22Rv1 (cell line): Measurements from ENCODE around the gene MT2A.

ENCODE experiments used
- H3K27ac ChIP-seq: fragments of 450-650 bp; 2 replicates; pipeline ENCODE4 v1.5.1; 2017
- ZFX ChIP-seq: fragments of 450-650 bp; IDR thresholded peaks from 2 replicates; pipeline ENCODE4 v1.6.1; 2017; ENCODE audit warnings: antibody characterized with exemption, borderline replicate concordance
- TF ChIP-seq, protein P1 (sequence below): fragments of 450-650 bp; IDR thresholded peaks from 2 replicates; pipeline ENCODE4 v1.5.1; 2017; ENCODE audit warnings: mild to moderate bottlenecking

MT2A gene

DNA sequence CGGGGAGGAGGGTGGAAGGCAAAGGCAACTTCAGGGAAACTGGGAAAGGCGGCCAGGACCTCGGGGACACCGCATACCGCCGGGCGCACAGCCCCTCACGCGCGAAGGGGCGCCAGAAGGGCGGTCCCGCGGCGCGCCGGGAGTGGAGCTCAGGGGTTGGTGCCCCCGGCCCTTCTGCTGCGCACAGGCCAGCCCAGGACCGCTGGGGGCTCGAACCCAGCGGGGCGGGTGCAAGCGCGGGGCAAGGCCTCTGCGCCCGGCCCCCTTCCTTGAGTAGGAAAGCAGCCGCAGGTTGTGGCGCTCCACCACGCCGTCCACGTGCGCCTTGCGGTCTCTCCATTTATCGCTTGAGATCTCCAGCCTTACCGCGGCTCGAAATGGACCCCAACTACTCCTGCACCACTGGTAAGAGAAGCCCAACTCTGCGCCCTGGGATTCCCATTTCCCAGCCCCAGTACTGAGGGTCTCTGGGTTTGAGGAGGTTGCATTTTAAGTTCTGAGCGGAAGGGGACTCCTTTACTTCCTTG, 27.1 kb downstream of the MT2A start:
- no peak overlapping the region for H3K27ac ChIP-seq
- TF ChIP-seq, protein P1, sequence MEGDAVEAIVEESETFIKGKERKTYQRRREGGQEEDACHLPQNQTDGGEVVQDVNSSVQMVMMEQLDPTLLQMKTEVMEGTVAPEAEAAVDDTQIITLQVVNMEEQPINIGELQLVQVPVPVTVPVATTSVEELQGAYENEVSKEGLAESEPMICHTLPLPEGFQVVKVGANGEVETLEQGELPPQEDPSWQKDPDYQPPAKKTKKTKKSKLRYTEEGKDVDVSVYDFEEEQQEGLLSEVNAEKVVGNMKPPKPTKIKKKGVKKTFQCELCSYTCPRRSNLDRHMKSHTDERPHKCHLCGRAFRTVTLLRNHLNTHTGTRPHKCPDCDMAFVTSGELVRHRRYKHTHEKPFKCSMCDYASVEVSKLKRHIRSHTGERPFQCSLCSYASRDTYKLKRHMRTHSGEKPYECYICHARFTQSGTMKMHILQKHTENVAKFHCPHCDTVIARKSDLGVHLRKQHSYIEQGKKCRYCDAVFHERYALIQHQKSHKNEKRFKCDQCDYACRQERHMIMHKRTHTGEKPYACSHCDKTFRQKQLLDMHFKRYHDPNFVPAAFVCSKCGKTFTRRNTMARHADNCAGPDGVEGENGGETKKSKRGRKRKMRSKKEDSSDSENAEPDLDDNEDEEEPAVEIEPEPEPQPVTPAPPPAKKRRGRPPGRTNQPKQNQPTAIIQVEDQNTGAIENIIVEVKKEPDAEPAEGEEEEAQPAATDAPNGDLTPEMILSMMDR, result no peak
- TF ChIP-seq ZFX, result no peak

DNA sequence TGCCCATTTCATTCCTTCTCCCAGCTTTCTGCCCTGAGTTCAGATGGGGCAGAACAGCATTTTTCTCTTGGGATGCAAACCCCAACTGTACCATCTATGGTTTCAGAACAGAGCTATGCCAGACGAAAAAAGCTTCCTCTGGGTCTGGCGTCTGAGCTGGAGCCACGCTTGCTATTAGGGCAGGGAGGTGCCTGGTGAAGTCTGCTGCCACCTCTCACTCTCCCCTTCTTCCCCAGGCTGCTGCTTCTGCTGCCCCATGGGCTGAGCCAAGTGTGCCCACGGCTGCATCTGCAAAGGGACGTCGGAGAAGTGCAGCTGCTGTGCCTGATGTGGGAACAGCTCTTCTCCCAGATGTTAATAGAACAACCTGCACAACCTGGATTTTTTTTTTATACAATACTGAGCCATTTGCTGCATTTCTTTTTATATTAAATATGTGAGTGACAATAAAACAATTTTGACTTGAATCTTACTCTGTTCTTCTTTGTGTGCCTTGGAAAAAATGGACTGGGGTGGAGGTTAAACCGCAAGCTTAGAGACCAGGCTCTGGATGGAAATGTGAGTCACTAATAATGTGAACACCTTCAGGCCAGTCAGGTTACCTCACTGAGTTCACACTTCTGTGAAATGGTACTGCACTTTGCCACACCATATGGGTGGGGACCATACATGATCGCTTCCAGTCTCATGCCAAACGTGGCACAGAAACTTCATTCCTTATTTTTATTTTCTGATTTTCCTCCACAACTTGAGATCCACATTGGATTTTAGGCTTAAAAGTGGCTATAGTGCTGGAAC, 28.4 kb downstream of the MT2A start:
- H3K27ac ChIP-seq, result no peak overlapping the region
- TF ChIP-seq, protein P1, result no peak
- TF ChIP-seq ZFX, result no peak

- H3K27ac ChIP-seq, result no peak within 1 kb of the TSS
- TF ChIP-seq ZFX, result no peak
- TF ChIP-seq, protein P1, result no peak
These were observed 29.7 kb downstream of the MT2A start, which contains the start of gene MT1A for GRCh38 chr16:56637814-56638750. TSS of gene MT1A (plus strand) at chr16:56638666. CDS start at chr16:56638739, 73 bp downstream.

GRCh38 chr16:56639045-56639444, 30.7 kb downstream of the MT2A start:
- TF ChIP-seq ZFX, result no peak
- TF ChIP-seq, protein P1, result no peak
- no peak overlapping the region for H3K27ac ChIP-seq

DNA sequence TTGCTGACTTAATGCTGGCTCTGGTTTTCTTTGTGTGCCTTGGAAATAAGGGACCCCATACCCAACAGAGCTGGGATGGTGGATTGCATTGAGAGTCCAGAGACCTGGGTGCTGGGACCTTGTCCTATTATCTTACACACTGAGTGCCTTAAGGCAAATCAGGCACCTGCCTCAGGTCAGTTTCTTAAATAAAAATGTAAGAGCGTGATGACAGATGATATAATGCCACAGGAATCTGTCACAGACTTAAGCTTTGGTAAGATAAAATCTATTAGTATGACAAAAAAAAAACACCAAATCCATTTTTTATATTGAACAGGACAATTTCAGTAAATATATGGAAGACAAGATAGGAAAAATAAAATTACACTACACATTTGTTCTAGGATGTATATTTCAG, 31.7 kb downstream of the MT2A start:
- H3K27ac ChIP-seq, result no peak overlapping the region
- TF ChIP-seq, protein P1, result no peak
- TF ChIP-seq ZFX, result no peak

DNA sequence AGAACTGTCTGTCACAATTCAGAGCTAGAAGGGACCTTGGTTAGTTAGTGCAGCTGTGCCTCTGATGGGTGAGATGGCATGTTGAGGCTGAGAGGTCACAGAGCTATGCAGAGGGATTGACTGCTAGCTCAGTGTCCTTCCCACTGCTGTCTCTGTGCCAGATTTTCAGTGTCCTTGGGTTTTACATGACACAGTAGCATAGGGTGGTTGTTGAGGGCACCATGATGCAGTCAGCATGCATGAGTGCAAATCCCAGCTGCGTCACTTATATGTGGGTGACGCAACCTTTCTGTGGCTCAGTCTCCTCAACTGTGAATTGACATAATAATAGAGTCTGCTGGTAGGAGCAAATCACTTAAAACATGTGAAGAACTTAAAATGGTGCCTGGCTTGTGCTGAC, 32.8 kb downstream of the MT2A start:
- H3K27ac ChIP-seq, result no peak overlapping the region
- TF ChIP-seq, protein P1, result no peak
- no peak for TF ChIP-seq ZFX
